HG03066 (cell line): ENCODE measurements around the gene RPS15.

Experiments
- ATAC-seq: cut with Tn5 transposase; IDR thresholded peaks from one replicate; pipeline ENCODE4 v1.9.1; 2021; ENCODE audit warnings: low read depth; ENCODE audit not compliant: unreplicated experiment

The RPS15 gene

GRCh38 chr19:1449467-1450442 lies 11.6 kb downstream of the RPS15 start, which contains the start of gene APC2:
Gene APC2 (plus strand): TSS chr19:1450121. CDS start chr19:1453002, 2,881 bp downstream.
- ATAC-seq, result no peak

- ATAC-seq, result no peak
These were observed 12.8 kb downstream of the RPS15 start for GRCh38 chr19:1450735-1451731.

- no peak for ATAC-seq
These were observed 14.0 kb downstream of the RPS15 start for GRCh38 chr19:1451916-1452801.

- no peak for ATAC-seq
These were observed 14.8 kb downstream of the RPS15 start for GRCh38 chr19:1452802-1453524.

GRCh38 chr19:1453525-1454364 lies 15.5 kb downstream of the RPS15 start:
- ATAC-seq, result no peak

- no peak for ATAC-seq
These were observed 16.8 kb downstream of the RPS15 start for GRCh38 chr19:1455002-1455335.

GRCh38 chr19:1455336-1456120 lies 17.3 kb downstream of the RPS15 start:
- no peak for ATAC-seq

GRCh38 chr19:1456121-1456900 lies 18.1 kb downstream of the RPS15 start:
- ATAC-seq, result no peak

- no peak for ATAC-seq
These were observed 19.0 kb downstream of the RPS15 start for GRCh38 chr19:1457031-1457739.

- no peak for ATAC-seq
These were observed 19.7 kb downstream of the RPS15 start for GRCh38 chr19:1457892-1458291.

GRCh38 chr19:1459479-1459878 lies 21.3 kb downstream of the RPS15 start:
- no peak for ATAC-seq

GRCh38 chr19:1460033-1460995 lies 22.1 kb downstream of the RPS15 start:
- no peak for ATAC-seq

GRCh38 chr19:1461862-1462261 lies 23.7 kb downstream of the RPS15 start:
- no peak for ATAC-seq

GRCh38 chr19:1465191-1466016 lies 27.2 kb downstream of the RPS15 start:
- ATAC-seq, result no peak
